T1000 (cell line): Measurements from ENCODE around the gene ANLN.
"Not testable (repeated sequence)": the region's sequence is repeated elsewhere in the genome, so short reads cannot be mapped to it uniquely, and the experiment has no call there.

ENCODE experiments used
- DNase-seq: peaks from one replicate; lab custom pipeline; 2025; ENCODE audit warnings: mixed read lengths; lab: John Stamatoyannopoulos, UW

The ANLN gene

DNA sequence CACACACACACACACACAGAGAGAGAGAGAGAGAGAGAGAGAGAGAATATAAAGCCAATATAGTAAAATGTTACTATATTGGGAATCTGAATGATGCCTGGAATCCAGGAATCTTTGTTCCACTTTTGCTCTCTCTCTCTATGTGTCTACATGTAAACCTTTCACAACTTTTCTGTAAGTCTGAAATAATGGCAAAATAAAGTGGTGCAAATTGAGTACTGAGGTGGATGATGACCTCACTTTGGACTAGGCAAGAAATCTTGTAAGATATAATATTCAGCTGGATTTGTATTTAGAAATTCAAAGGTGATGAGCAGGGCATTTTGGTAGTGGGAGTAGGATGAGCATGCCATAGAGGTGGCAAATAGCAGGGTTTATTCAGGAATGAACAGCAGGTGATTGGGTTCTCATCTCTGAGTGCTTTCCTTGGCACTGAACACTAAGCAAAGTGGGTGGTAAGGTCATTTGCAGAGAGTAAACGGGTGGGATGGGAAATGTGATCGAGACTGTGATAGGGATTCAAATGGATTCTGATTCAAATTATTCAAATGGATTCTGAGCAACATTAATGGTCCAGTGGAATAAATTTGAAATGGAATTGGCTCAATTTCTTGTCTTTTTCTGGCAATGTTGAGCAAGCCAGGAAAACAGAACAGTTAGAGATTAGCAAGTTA, 9.7 kb upstream of the ANLN start:
- no peak for DNase-seq

DNA sequence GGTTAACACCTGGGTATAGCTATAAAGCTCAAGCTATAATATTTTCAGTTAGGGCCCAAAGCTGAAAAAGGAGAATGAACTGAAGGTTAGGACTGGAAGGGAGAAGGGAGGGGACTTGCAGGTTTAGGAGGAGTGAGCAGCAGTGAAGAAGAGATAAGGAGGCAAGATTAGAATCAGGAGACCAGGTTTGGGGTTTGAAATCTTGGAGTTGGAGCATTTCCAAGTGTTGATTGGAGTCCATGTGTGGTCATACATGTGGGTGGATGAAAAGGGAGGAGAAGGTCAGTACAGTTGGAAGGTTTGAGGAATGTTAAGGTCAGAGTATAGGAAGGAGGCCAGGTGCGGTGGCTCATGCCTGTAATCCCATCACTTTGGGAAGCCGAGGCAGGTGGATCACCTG, 8.6 kb upstream of the ANLN start:
- DNase-seq, result no peak

DNA sequence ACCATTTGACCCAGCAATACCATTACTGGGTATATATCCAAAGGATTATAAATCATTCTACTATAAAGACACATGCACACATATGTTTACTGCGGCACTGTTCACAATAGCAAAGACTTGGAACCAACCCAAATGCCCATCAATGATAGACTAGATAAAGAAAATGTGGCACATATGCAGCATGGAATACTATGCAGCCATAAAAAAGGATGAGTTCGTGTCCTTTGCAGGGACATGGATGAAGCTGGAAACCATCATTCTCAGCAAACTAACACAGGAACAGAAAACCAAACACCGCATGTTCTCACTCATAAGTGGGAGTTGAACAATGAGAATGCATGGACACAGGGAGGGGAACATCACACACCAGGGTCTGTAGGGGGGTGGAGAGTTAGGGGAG, 6.4 kb upstream of the ANLN start:
- not testable (repeated sequence) for DNase-seq

DNA sequence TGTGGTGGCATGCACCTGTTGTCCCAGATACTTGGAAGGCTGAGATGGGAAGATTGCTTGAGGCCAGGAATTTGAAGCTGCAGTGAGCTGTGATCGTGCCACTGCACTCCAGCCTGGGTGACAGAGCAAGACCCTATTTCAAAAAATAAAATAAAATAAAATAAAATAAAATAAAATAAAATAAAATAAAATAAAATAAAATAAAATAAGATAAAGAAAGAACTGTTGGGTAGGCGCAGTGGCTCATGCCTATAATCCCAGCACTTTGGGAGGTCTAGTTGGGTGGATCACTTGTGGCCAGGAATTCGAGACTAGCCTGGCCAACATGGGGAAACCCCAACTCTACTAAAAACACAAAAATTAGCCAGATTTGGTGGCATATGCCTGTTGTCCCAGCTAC, 4.0 kb upstream of the ANLN start:
- not testable (repeated sequence) for DNase-seq

DNA sequence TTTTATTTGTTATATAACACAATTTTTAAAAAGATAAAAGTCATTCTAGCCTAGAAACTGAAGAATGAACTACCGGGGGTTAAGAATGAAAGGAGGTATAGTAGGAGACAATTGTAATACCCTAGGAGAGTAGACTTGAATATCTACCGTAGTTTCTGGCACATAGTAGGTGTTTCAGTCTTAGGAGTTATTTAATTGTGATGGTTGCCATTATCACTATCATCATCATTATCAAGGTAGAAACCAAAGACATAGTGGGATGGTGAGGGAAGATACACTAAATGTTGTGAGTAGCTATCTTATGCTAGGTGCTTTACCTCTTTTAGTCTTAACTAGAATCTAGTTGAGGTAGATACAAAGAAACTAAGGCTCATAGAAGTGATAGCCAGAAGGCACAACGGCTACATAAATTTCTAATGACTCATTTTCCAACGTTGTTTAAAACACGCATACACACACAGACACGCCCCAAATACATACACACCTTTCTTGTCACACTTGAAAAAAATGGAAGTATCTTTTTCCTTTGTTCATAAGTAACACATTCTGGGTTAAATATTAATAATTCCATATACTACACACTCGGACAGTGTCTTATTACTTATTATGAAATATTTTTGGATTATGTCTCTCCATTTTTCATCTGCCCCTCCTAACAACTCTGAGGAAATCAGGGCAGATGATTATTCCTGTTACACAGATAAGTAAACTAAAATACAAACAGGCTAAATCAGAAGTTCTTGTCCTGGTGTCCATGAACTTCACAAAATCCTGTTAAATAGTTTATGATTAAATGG, 2.0 kb upstream of the ANLN start:
- DNase-seq, result no peak

DNA sequence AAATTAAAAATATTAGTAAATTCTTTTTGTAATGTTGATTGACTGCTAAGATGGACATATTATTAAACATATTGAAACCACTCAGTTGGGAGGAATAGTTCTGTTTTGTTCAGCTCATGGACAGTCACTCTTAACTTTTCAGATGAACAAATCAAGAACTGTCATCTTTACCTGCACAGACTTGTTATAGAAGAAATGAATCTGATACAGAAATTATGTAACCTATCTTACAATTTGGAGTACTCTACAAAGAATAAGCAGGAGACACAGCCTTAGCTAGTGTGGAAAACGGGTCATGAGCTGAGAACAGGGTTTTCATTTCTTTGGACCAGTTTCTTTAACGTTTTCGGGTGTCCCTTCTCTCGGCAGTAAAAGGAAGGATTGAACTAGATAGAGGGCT, 1.2 kb upstream of the ANLN start:
- DNase-seq, result no peak

DNA sequence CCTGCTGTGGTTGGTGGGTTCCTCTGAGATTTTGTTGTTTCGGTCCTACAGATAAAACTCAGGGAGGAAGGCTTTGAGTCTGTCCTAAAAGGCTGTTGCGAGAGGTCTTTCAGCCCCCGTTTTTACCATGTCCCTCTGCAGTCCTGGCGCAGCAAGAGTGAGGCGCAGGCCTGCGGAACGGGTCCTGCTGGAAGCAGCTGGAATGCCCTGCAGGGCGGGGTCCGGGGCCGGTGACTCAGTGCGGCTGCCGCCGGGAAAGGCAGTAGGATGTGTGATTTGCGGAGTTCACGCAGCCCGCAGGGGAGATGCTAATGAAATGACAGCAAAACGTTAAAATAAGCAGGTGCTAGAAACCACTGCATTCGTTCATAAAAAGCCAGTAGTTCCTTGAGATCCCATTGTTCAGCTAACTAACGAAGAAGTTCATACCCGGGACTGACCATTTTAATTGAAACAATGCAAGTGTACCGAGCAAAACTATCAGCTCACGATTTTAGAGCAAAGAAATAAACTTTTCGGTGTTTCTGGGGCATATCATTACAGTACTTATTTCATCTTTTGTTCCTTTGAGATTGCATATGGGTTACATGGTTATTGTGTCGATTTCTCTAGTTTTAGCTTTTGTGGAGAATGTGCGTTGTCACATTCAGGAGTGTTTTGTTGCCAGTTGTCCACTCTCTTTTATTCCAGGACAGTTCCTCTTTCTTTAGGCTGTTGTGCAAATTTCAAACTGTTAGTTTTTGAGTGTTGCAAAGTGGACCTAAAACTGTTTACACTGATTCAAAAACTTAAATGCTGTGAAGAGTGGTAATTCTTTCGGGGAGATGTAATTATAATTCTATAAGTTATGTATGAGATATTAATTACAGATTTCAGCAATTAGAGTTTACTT, 783 bp downstream of the ANLN start:
- peak; percentile 69 for DNase-seq

DNA sequence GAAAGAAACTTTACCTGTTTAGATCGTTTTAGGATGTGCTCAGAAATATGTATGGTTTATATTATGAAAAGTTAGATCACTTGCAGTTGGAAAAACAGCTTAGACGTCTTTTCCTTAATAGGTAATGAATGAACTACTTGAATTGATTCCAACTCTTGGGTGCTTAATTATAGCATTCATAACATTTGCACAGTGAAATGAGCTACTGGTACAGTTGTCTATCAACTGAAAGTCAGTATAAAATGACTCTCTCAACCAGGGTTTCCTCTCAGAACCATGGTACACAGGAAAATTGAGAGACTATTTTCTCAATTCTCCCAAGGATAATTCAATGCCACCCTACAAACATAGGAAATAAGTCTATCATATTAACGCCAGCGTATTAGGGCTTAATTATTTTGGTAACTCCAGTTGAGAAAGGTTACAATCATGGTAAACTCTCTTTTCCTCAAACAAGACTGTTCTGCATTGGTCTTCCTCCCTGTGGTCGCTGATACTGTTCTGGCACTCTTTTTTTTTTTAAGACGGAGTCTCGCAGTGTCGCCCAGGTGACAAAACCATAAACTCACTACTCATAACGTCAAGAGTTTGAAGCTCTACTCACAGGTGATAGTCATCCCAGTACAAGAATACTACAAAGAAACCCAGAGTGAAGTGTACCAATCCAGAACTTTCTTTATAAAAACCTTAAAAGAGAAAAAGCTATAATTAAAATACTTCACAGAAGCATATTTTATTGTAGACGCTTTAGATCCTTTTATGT, 2.0 kb downstream of the ANLN start:
- DNase-seq, result no peak

DNA sequence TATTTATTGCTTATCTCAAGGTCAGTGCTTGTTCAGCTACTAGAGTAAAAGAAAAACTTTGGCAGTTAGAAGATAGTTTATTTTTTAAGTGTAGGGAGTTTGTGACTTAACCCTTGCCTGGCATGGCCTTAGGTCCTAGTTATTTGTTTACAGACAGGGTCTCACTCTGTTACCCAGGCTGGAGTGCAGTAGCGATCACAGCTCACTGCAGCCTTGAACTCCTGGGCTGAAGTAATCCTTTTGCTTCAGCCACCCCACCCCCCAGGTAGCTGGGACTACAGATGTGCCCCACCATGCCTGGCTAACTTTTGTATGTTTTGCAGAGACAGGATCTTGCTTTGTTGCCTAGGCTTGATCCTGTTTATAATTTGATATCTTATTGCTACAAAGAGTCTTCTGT, 4.2 kb downstream of the ANLN start:
- no peak for DNase-seq

DNA sequence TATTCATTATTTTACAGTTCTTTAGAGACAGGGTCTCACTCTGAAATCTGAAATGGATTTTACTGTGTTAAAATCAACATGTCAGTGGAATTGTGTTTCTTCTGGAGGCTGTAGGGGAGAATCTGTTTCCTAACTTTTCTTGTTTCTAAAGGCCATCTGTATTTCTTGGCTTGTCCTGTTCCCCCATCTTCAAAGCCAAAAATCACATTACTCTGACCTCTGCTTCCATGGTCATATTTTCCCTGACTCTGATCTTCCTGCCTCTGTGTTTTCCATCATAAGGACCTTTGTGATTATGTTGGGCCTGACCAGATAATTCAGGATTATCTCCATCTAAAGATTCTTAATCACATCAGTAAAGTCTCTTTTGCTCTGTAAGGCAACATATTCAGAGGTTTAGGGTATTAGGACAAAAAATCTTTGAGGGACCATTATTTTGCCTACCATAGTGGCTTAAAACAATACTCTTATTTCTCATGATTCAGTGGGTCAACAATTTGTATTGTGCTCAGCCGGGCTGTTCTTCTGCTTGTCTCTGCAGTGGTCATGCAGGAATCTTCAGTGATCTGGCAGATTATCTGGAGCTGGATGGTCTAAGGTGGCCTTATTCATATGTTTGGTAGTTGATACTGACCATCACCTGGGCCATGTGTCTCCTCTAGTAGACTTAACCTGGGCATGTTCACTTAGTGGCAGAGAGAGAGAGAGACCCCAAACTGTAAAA, 5.7 kb downstream of the ANLN start:
- DNase-seq, result no peak

DNA sequence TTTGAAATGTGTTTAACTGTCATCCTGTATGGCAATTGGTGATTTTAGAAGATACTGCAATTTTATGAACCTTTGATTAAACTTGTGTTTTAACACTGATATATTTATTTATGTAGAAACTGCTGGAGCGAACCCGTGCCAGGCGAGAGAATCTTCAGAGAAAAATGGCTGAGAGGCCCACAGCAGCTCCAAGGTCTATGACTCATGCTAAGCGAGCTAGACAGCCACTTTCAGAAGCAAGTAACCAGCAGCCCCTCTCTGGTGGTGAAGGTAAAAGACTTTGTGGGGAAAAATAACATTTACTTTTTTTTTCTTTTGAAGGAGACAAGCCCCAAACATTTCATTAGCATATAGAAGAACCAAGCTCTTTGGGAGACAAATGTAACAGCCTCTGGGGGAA, 6.5 kb downstream of the ANLN start:
- DNase-seq, result no peak

DNA sequence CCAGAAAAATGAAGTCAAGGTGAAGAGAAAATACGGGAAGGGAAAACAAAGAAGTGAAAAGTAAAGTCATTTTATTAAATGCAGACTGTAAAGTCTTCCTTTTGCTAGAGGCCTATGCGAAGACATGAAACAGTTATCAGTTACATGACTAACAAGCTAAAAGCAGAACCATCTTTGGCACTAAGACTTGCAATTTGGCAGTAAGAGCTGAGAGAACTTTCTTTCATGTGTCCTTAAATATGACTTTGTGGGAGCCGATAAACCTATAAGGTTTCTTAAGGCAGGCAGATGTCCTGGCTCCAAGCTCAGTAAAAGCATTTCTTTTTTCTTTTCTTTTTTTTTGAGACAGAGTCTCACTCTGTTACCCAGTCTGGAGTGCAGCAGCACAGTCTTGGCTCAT, 10.4 kb downstream of the ANLN start:
- DNase-seq, result no peak

DNA sequence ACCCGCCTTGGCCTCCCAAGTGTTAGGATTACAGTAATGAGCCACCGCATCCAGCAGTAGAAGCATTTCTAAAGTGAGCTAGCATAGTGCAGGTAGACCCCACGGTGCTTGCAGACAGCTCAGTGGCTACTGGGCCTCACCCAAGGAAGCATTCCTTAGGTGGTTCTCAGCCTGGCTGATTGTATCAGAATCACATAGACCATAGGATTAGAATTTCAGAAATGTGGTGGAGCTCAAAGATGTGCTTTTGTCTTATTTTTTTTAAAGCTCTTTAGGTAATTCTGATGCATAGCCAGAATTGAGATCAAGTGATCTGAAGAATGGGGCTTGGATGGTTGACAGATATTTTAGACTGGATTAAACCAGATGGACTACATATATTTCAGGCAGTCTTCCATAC, 10.9 kb downstream of the ANLN start:
- DNase-seq, result no peak

DNA sequence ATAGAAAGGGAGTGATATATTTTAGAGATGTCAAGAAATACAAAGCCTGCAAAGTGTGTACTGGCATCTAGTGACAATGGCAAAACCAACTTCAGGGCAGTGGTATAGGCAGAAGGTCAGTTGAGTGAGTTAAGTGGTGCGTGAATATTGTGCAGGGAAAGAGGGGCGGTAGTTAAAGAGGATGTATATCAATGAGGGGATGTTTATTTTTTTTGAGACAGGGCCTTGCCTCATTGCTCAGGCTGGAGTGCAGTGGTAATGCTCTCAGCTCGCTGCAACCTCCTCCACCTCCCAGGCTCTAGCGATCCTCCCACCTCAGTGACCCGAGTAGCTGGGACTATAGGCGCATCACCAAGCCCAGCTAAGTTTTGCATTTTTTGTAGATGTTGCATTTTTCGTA, 13.8 kb downstream of the ANLN start:
- DNase-seq, result no peak

DNA sequence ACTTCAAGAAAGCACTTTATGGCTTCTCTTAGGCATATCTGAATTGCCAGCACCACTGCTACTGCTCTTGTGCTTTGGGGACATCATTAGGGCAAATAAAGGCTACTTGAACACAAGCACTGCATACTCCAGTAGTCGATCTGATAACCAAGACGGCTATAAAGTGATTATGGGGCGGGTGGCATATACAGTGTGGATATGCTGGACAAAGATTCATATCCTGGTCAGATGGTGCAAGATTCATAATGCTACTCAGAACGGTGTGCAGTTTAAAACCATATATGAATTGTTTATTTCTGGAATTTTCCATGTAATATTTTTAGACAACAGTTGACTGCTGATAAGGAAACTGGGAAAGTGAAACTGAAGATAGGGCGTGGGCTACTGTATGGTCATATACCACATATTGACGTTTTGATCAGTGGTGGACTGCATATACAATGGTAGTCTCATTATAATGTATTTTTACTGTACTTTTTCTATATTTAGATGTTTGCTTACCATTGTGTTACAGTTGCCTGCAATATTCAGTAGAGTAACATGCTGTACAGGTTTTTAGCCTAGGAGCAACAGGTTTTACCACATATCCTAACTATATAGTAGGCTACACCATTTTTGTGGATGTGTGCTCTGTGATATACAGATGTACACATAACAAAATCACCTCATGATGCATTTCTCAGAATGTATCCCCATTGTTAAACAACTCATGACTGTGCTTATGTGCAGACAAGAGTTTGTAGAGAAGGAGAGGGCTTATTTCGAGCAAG, 15.2 kb downstream of the ANLN start:
- no peak for DNase-seq

DNA sequence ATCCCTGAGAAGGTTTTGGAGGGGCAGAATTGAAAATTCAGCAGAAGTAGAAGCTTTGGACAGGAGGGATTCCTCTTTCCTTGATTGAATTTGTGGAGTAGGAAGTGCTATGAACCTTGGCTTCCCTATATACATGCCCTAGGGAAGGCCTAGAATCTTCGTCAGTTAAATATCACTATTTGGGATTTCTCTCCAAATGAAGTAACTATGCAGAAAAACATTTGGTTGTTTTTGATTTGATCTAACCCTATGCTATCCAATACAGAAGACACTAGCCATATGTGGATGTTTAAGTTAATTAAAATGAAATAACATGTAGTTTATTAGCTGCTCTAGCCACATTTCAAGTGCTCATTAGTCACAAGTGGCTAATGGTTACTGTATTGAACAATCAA, 15.7 kb downstream of the ANLN start:
- no peak for DNase-seq

DNA sequence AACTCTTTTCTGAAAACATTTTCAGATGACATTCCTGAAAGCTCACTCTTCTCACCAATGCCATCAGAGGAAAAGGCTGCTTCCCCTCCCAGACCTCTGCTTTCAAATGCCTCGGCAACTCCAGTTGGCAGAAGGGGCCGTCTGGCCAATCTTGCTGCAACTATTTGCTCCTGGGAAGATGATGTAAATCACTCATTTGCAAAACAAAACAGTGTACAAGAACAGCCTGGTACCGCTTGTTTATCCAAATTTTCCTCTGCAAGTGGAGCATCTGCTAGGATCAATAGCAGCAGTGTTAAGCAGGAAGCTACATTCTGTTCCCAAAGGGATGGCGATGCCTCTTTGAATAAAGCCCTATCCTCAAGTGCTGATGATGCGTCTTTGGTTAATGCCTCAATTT, 16.5 kb downstream of the ANLN start:
- no peak for DNase-seq

DNA sequence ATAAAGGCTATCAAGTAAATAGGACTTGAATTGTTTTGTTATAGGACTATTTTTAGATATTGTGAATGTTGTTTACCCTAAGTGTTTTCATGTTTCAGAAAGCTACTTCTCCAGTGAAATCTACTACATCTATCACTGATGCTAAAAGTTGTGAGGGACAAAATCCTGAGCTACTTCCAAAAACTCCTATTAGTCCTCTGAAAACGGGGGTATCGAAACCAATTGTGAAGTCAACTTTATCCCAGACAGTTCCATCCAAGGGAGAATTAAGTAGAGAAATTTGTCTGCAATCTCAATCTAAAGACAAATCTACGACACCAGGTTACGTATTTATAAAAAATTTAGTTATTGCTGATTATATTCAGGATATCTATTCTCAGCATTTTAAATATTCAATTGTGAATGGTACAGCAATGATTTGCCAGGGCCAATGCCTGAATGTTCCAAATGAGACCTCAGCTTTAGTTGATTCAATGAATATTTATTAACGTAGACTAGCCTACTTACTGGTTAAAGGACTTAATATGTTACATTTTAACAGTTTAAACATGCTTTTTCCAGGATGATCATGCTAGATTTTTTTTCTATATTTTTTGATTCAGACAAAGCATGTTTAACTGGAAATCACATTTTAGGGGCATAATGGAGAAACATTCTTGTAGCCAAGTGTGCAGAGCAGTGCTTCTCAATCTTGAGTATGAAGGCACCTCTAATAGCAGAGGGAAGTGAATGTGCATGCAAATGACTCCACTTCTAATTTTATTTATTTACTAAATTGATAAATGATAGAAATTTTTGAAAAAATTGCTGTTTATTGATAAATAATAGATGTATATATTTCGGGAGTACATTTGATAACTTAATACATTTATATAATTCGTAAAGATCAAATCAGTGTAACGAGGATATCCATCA, 18.2 kb downstream of the ANLN start:
- DNase-seq, result no peak

DNA sequence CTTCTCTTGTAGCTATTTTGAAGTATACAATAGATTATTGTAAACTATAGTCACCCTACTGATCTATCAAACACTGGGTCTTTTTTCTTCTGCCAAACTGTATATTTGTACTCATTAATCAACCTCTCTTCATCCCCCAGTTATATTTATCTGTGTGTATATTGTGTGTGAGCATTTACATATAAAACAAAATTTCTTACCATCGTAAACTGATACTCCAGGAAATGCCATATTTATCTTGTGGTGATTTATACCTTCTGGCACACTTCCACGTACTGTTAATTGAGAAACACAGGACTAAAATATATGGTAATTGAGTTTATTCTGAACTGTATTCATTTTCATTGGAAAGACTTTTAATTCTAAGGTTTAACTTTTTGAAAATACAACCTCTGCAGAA, 18.9 kb downstream of the ANLN start:
- DNase-seq, result no peak

DNA sequence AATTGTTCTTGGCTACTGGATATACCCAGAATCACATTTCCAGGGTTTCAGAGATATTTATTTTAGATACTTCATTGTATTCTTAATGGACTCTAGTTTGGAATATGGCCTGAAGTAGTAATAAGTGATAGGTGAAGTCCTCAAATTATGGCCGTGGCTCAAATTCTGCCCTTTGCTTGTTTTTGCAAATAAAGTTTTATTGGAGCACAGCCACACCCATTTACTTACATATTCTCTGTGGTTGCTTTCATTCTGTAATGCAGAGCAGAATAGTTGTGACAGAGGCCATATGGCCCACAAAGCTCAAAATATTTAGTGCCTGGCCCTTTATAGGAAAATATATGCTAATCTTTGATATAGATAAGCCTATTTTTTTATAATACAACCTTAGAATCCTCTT, 19.5 kb downstream of the ANLN start:
- DNase-seq, result no peak
